SU-DHL-6 (cell line): ENCODE data around the gene SFT2D3.

Source experiments
- H2AFZ ChIP-seq: fragments of 200-600 bp; sonication (generic); 2 replicates; pipeline ENCODE4 v1.6.1; 2014; ENCODE audit warnings: low read depth, mild to moderate bottlenecking, moderate library complexity, mixed read lengths, antibody characterized with exemption, low read length; ENCODE audit not compliant: severe bottlenecking
- H3F3A ChIP-seq: fragments of 200-600 bp; shearing (Covaris generic); 2 replicates; pipeline ENCODE4 v1.6.0; 2016; ENCODE audit warnings: antibody characterized with exemption, mild to moderate bottlenecking; ENCODE audit not compliant: insufficient read depth
- H3K27ac ChIP-seq: fragments of 200-600 bp; sonication (generic); 2 replicates; pipeline ENCODE4 v1.5.1; 2016; ENCODE audit warnings: low read depth, mild to moderate bottlenecking, low read length, moderate library complexity, mixed read lengths
- H3K27me3 ChIP-seq: fragments of 200-600 bp; sonication (generic), shearing (Covaris generic); 2 replicates; pipeline ENCODE4 v1.6.0; 2014; ENCODE audit warnings: mild to moderate bottlenecking, low read length
- H3K36me3 ChIP-seq: fragments of 200-600 bp; sonication (generic); 2 replicates; pipeline ENCODE4 v1.6.1; 2014; ENCODE audit warnings: mild to moderate bottlenecking, low read length, mixed read lengths
- H3K4me2 ChIP-seq: fragments of 300-600, 200-600 bp; shearing (Covaris generic), sonication (generic); 2 replicates; pipeline ENCODE4 v1.6.0; 2014; ENCODE audit warnings: low read length, low read depth, mild to moderate bottlenecking; ENCODE audit not compliant: poor library complexity, severe bottlenecking
- H3K4me3 ChIP-seq: fragments of 200-600 bp; sonication (generic); 2 replicates; pipeline ENCODE4 v1.5.1; 2014; ENCODE audit warnings: antibody characterized with exemption, low read length, mild to moderate bottlenecking, mixed read lengths; ENCODE audit not compliant: insufficient read depth, poor library complexity, severe bottlenecking
- H3K79me2 ChIP-seq: fragments of 200-600 bp; sonication (generic); 2 replicates; pipeline ENCODE4 v1.6.1; 2014; ENCODE audit warnings: mild to moderate bottlenecking, low read length, moderate library complexity; ENCODE audit not compliant: insufficient read depth
- H3K9ac ChIP-seq: fragments of 200-600 bp; sonication (generic); 2 replicates; pipeline ENCODE4 v1.7.0; 2014; ENCODE audit warnings: mild to moderate bottlenecking, low read length
- H3K9me2 ChIP-seq: fragments of 200-600 bp; sonication (generic); replicated peaks from 2 replicates; pipeline ENCODE4 v1.6.1; 2014; ENCODE audit warnings: low read length; ENCODE audit not compliant: insufficient read depth
- H3K9me3 ChIP-seq: fragments of 200-600 bp; sonication (generic); 2 replicates; pipeline ENCODE4 v1.6.1; 2014; ENCODE audit warnings: low read length, mixed read lengths; ENCODE audit not compliant: insufficient read depth
- H4K20me1 ChIP-seq: fragments of 200-600 bp; sonication (generic); 2 replicates; pipeline ENCODE4 v1.6.1; 2014; ENCODE audit warnings: low read depth, mild to moderate bottlenecking, antibody characterized with exemption, low read length, moderate library complexity, mixed read lengths
- EZH2phosphoT487 ChIP-seq: fragments of 200-600 bp; sonication (generic), shearing (Covaris generic); conservative IDR thresholded peaks from 2 replicates; pipeline ENCODE4 v1.6.1; 2018; ENCODE audit warnings: mild to moderate bottlenecking, antibody characterized with exemption, low read length, moderate library complexity, mixed read lengths
- TF ChIP-seq, protein P1 (sequence below): fragments of 200-600 bp; sonication (generic); IDR thresholded peaks from one replicate; pipeline ENCODE4 v1.5.1; 2017; ENCODE audit warnings: antibody characterized with exemption, mild to moderate bottlenecking, low read length, moderate library complexity; ENCODE audit not compliant: insufficient read depth, poor library complexity, severe bottlenecking

The SFT2D3 gene

GRCh38 chr2:127733816-127734537 lies 32.7 kb downstream of the SFT2D3 start:
- Histone ChIP-seq H3K36me3 (peaks cover 23% of the 10 kb centered on the region), H3F3A (peaks cover 14% of the 10 kb centered on the region; the same call in 1 of the 2 replicates), H3K9ac (no peak overlapping the region), H3K9me2 (no peaks in the 10 kb centered on the region), H3K27me3 (no peaks in the 10 kb centered on the region), H3K4me2 (no peak overlapping the region), H3K79me2 (0 out of 2 replicates have a peak, but pooled peaks cover 4% of the 10 kb centered on the region), H3K9me3 (no peaks in the 10 kb centered on the region), H4K20me1 (no peaks in the 10 kb centered on the region), H3K4me3 (no peak overlapping the region), H2AFZ (no peak overlapping the region), H3K27ac (no peak overlapping the region; the same call in 1 of the 2 replicates)
- TF ChIP-seq, protein P1, sequence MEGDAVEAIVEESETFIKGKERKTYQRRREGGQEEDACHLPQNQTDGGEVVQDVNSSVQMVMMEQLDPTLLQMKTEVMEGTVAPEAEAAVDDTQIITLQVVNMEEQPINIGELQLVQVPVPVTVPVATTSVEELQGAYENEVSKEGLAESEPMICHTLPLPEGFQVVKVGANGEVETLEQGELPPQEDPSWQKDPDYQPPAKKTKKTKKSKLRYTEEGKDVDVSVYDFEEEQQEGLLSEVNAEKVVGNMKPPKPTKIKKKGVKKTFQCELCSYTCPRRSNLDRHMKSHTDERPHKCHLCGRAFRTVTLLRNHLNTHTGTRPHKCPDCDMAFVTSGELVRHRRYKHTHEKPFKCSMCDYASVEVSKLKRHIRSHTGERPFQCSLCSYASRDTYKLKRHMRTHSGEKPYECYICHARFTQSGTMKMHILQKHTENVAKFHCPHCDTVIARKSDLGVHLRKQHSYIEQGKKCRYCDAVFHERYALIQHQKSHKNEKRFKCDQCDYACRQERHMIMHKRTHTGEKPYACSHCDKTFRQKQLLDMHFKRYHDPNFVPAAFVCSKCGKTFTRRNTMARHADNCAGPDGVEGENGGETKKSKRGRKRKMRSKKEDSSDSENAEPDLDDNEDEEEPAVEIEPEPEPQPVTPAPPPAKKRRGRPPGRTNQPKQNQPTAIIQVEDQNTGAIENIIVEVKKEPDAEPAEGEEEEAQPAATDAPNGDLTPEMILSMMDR: no peak
- no peak for TF ChIP-seq EZH2phosphoT487

- Histone ChIP-seq H3K27ac (no peak overlapping the region), H4K20me1 (no peaks in the 10 kb centered on the region), H3K9me2 (no peaks in the 10 kb centered on the region), H3K9ac (no peak overlapping the region), H3K27me3 (no peaks in the 10 kb centered on the region), H3F3A (peaks cover 14% of the 10 kb centered on the region; the same call in 1 of the 2 replicates), H3K9me3 (no peaks in the 10 kb centered on the region), H3K4me2 (no peak overlapping the region), H3K36me3 (peaks cover 22% of the 10 kb centered on the region), H2AFZ (no peak overlapping the region), H3K4me3 (no peak overlapping the region), H3K79me2 (0 out of 2 replicates have a peak, but pooled peaks cover 4% of the 10 kb centered on the region)
- TF ChIP-seq EZH2phosphoT487: no peak
- TF ChIP-seq, protein P1: no peak
Measured at GRCh38 chr2:127735044-127735443, 33.7 kb downstream of the SFT2D3 start.

- H3K36me3 ChIP-seq: peaks cover 28% of the 10 kb centered on the region
- no peak overlapping the region for H2AFZ ChIP-seq
- 0 out of 2 replicates have a peak, but pooled peaks cover 4% of the 10 kb centered on the region for H3K79me2 ChIP-seq
- no peaks in the 10 kb centered on the region for H3K27me3 ChIP-seq
- no peak overlapping the region for H3K4me3 ChIP-seq
- TF ChIP-seq, protein P1: no peak
- no peak for TF ChIP-seq EZH2phosphoT487
- H3K4me2 ChIP-seq: no peak overlapping the region
- H3K9ac ChIP-seq: no peak overlapping the region
- no peaks in the 10 kb centered on the region for H3K9me2 ChIP-seq
- no peaks in the 10 kb centered on the region for H4K20me1 ChIP-seq
- no peak overlapping the region for H3K27ac ChIP-seq
- no peaks in the 10 kb centered on the region for H3K9me3 ChIP-seq
- peaks cover 14% of the 10 kb centered on the region; the same call in 1 of the 2 replicates for H3F3A ChIP-seq
Measured at GRCh38 chr2:127735537-127736399, 34.5 kb downstream of the SFT2D3 start.
